ENCODE measurements around the gene CLMN. TPM values are rescaled to one million over a fixed set of nuclear protein-coding genes. Genes with fewer than 3 reads are reported as not detected.
A peak's percentile ranks its signal among the peaks of the same experiment; 100 is the strongest.

CLMN gene
- total RNA-seq, 1 experiment from 2014 or later: 111 TPM

GRCh38 chr14:95162641-95163040, 157.1 kb downstream of the CLMN start:
- intact Hi-C loops (cut with micrococcal nuclease; ENCODE audit: unreplicated experiment): no loop called here
- no TSS peak for BruUV-seq (replicated peaks)
- no peak for DNase-seq
- Mint-ChIP-seq H3K27ac (ENCODE audit: unreplicated experiment) (no peak overlapping the region), H3K9me3 (ENCODE audit: low read depth, unreplicated experiment) (peaks cover 6% of the 10 kb centered on the region), H3K36me3 (ENCODE audit: insufficient read depth, unreplicated experiment) (peaks cover 7% of the 10 kb centered on the region), H3K4me3 (ENCODE audit: low read depth, unreplicated experiment) (no peak overlapping the region), H3K27me3 (ENCODE audit: unreplicated experiment) (no peaks in the 10 kb centered on the region), H3K4me1 (ENCODE audit: low read depth, unreplicated experiment) (no peaks in the 10 kb centered on the region)
- CTCF ChIA-PET: interaction anchor here (0.5 kb wide), 1 partner anchor 689 kb away, joined by 4 read pairs; no protein-coding TSS in a partner anchor
- TF ChIP-seq CTCF (IDR thresholded peaks at IDR 0.05; ENCODE audit: unreplicated experiment): no peak

- TF ChIP-seq CTCF (IDR thresholded peaks at IDR 0.05; ENCODE audit: unreplicated experiment): no peak
- H3K36me3 Mint-ChIP-seq (ENCODE audit: insufficient read depth, unreplicated experiment): peaks cover 32% of the 10 kb centered on the region
- CTCF ChIA-PET: interaction anchor here (1.3 kb wide), 1 partner anchor 26 kb away, joined by 4 read pairs; no protein-coding TSS in a partner anchor
- peaks cover 19% of the 10 kb centered on the region for H3K4me1 Mint-ChIP-seq (ENCODE audit: low read depth, unreplicated experiment)
- H3K9me3 Mint-ChIP-seq (ENCODE audit: low read depth, unreplicated experiment): no peaks in the 10 kb centered on the region
- H3K27ac Mint-ChIP-seq (ENCODE audit: unreplicated experiment): peak within 1 kb of the TSS; percentile 91
- peak within 1 kb of the TSS; percentile 84 for H3K4me3 Mint-ChIP-seq (ENCODE audit: low read depth, unreplicated experiment)
- BruUV-seq (replicated peaks): TSS peak; percentile 54
- intact Hi-C loops (cut with micrococcal nuclease; ENCODE audit: unreplicated experiment): loop anchor here (5.0 to 10.0 kb wide), 3 partner anchors 90 to 377 kb away; partner anchors contain the start of gene GLRX5
- DNase-seq: peak; percentile 98
- no peaks in the 10 kb centered on the region for H3K27me3 Mint-ChIP-seq (ENCODE audit: unreplicated experiment)
These were observed 162.2 kb downstream of the CLMN start, which contains the start of gene DICER1 for GRCh38 chr14:95157327-95158189. TSS of gene DICER1 (minus strand) at chr14:95157529. CDS start at chr14:95133458, 24,071 bp downstream.

GRCh38 chr14:95157048-95157326, 162.7 kb downstream of the CLMN start:
- TF ChIP-seq CTCF (IDR thresholded peaks at IDR 0.05; ENCODE audit: unreplicated experiment): no peak
- H3K36me3 Mint-ChIP-seq (ENCODE audit: insufficient read depth, unreplicated experiment): peaks cover 32% of the 10 kb centered on the region
- H3K4me1 Mint-ChIP-seq (ENCODE audit: low read depth, unreplicated experiment): peaks cover 24% of the 10 kb centered on the region
- intact Hi-C loops (cut with micrococcal nuclease; ENCODE audit: unreplicated experiment): loop anchor here (5.0 to 10.0 kb wide), 3 partner anchors 90 to 378 kb away; partner anchors contain the start of gene GLRX5
- H3K27me3 Mint-ChIP-seq (ENCODE audit: unreplicated experiment): no peaks in the 10 kb centered on the region
- peak overlapping the region; percentile 84 for H3K4me3 Mint-ChIP-seq (ENCODE audit: low read depth, unreplicated experiment)
- H3K9me3 Mint-ChIP-seq (ENCODE audit: low read depth, unreplicated experiment): no peaks in the 10 kb centered on the region
- no TSS peak for BruUV-seq (replicated peaks)
- CTCF ChIA-PET: interaction anchor here (1.3 kb wide), 1 partner anchor 26 kb away, joined by 4 read pairs; no protein-coding TSS in a partner anchor
- H3K27ac Mint-ChIP-seq (ENCODE audit: unreplicated experiment): peak overlapping the region; percentile 91
- no peak for DNase-seq

DNA sequence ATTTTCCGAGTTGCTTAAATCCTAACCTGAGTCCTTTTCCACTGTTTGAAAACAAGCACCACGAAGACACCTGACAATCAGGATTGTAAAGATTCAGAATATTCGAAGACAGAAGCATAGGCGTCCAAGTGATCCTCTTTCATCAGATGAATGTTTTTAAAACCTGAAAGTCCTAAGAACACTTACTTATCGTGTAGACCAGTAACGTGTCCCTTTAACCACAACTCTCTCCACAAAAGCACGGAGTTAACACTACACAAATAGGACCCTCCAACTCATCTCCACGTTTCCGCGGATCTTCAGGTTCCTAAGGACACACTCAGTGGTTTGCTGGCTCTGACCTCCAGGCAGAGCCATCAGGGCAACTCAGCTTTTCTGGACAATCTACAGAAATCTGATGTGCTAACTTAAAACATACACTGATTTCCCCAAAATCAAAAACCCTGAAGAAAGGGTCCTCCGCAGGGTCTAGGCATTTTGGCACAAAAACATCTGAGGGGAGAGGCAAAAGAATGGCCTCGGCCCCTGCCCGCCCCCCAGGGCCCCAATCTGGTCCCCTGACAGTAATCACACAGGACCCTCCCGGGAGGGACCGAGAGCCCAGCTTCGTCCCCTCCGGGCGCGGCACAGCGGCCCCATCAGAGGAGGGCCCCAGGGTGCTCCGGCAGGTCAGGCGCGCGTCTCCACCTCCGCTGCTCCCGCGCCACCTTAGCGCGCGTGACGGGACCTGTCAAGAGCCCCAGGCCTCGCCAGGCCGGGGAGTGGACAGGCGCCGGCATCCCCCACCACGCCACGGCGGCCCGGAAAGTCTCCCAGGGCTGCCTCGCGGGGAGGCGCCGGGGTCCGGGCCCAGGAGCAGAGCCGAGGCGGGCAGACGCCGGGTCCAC, 163.3 kb downstream of the CLMN start:
- Mint-ChIP-seq H3K4me3 (ENCODE audit: low read depth, unreplicated experiment) (peak overlapping the region; percentile 84), H3K36me3 (ENCODE audit: insufficient read depth, unreplicated experiment) (peaks cover 32% of the 10 kb centered on the region), H3K9me3 (ENCODE audit: low read depth, unreplicated experiment) (no peaks in the 10 kb centered on the region), H3K4me1 (ENCODE audit: low read depth, unreplicated experiment) (peaks cover 29% of the 10 kb centered on the region), H3K27me3 (ENCODE audit: unreplicated experiment) (no peaks in the 10 kb centered on the region), H3K27ac (ENCODE audit: unreplicated experiment) (peak overlapping the region; percentile 28)
- no peak for TF ChIP-seq CTCF (IDR thresholded peaks at IDR 0.05; ENCODE audit: unreplicated experiment)
- intact Hi-C loops (cut with micrococcal nuclease; ENCODE audit: unreplicated experiment): loop anchor here (5.0 to 10.0 kb wide), 3 partner anchors 91 to 378 kb away; partner anchors contain the start of gene GLRX5
- CTCF ChIA-PET: no interaction called here
- BruUV-seq (replicated peaks): no TSS peak
- DNase-seq: peak; percentile 36

All from Calu3 (cell line).